ENCODE measurements around the gene GCLC. TPM values are rescaled to one million over a fixed set of nuclear protein-coding genes. Genes with fewer than 3 reads are reported as not detected.

Gene GCLC
- 21.5 TPM for total RNA-seq (2013)
- polyA plus RNA-seq (10 to 100 TPM in 2 of 3 donors, 1 to 10 TPM in 1; 6.4 to 15.7 (median 10.1) TPM), polyA minus RNA-seq (11.2 and 13.1 TPM in 2 replicates), total RNA-seq (58.6 to 186 (median 91.3) reads per million in 11 experiments)

DNA sequence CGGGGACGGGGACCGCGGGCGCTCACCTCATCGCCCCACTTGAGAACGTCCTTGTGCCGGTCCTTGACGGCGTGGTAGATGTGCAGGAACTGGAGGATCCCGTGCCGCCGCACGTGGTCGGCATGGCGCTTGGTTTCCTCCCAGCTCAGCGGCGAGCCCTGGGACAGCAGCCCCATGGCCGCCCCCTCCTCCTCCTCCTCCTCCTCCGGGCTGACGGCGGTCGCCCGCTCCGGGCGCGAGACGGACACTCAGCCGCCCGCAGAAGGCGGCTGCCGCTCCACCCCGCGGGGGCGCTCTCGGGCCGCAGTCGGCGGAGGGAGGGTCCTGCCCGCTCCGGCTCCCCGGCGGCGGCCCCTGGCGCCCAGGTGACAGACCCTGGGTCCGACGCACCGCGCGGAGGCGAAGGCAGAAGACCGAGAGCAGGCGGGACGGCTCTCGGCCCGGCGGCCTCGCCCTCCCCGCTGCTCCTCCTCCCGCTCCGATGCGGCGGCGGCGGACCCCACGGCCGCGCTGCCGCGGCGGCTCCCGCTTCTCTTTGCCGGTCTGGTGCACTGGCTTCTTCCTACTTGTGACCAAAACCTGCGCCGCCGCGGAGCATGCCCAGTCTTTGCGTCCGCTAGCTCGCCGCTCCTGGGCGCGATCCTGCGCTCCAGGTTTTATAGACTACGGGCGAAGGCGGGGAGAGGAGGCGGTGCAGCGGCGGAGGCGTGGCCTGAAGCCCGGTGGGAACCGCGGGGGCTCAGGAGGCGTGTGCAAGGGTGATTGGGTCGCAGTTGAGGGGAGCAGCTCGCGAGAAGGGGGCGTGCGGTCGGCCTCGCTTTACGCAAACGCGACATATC, at the start of gene GCLC:
GCLC (minus strand) TSS at position 632 of the 839 bp plus-strand sequence; CDS start at position 176, 456 bp downstream.
- no peaks in the 10 kb centered on the region for H3K9me3 ChIP-seq (replicated peaks in 1 of 2; ENCODE audit: control insufficient read depth in 1 of 2, insufficient read depth in 1 of 2, low read length in 2 of 2)
- peaks cover 2 to 9% (median 5%) of the 10 kb centered on the region in 3 donors for H3K27me3 Mint-ChIP-seq (ENCODE audit: low read depth in 3 of 3)
- under 1% methylated on average over 87 of the region's 105 CpGs for WGBS (ENCODE audit: insufficient coverage)
- H2AFZ ChIP-seq (ENCODE audit: insufficient read depth, low read depth, low read length, poor library complexity, severe bottlenecking), result peak within 1 kb of the TSS; percentile 88
- H3K36me3 ChIP-seq (replicated peaks in 1 of 2; ENCODE audit: control insufficient read depth in 1 of 2, insufficient read depth in 2 of 2, low read length in 2 of 2), result no peaks in the 10 kb centered on the region
- peak within 1 kb of the TSS; percentile 79 to 92 (median 91) for H3K27ac Mint-ChIP-seq
- H3K4me1 Mint-ChIP-seq, result peaks cover 56% of the 10 kb centered on the region
- H3K36me3 Mint-ChIP-seq, result peaks cover 5 to 10% of the 10 kb centered on the region in 2 donors
- peak within 1 kb of the TSS; percentile 90 for H3K4me2 ChIP-seq (replicated peaks; ENCODE audit: extremely low read depth, low read length, poor library complexity, severe bottlenecking)
- H3K27me3 ChIP-seq (ENCODE audit: control insufficient read depth in 2 of 2, insufficient read depth in 2 of 2, low read length in 2 of 2), result no peaks in the 10 kb centered on the region
- peak; percentile 90 to 91 (median 90) for DNase-seq
- intact Hi-C loops (cut with micrococcal nuclease), result loop anchor here (2.0 to 5.0 kb wide), 3 partner anchors 48 to 106 kb away; no protein-coding TSS in a partner anchor
- H3K4me3 ChIP-seq (replicated peaks in 1 of 3; ENCODE audit: low read depth in 2 of 3, low read length in 3 of 3), result peak within 1 kb of the TSS; percentile 52 to 89 (median 84)
- peaks cover 0 to 2% (median 0%) of the 10 kb centered on the region in 7 donors for H3K9me3 Mint-ChIP-seq
- H3K27ac ChIP-seq (ENCODE audit: low read depth in 1 of 2, low read length in 2 of 2), result peak within 1 kb of the TSS; percentile 48 to 83
- H3K9ac ChIP-seq (ENCODE audit: insufficient read depth, low read length, poor library complexity, severe bottlenecking), result peak within 1 kb of the TSS; percentile 85
- TF ChIP-seq, protein P1, sequence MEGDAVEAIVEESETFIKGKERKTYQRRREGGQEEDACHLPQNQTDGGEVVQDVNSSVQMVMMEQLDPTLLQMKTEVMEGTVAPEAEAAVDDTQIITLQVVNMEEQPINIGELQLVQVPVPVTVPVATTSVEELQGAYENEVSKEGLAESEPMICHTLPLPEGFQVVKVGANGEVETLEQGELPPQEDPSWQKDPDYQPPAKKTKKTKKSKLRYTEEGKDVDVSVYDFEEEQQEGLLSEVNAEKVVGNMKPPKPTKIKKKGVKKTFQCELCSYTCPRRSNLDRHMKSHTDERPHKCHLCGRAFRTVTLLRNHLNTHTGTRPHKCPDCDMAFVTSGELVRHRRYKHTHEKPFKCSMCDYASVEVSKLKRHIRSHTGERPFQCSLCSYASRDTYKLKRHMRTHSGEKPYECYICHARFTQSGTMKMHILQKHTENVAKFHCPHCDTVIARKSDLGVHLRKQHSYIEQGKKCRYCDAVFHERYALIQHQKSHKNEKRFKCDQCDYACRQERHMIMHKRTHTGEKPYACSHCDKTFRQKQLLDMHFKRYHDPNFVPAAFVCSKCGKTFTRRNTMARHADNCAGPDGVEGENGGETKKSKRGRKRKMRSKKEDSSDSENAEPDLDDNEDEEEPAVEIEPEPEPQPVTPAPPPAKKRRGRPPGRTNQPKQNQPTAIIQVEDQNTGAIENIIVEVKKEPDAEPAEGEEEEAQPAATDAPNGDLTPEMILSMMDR (IDR thresholded peaks at IDR 0.05), result peak; percentile 89
- peaks cover 40 to 50% of the 10 kb centered on the region in 2 donors for H3K4me1 ChIP-seq (ENCODE audit: control insufficient read depth in 1 of 2, insufficient read depth in 2 of 2, low read length in 2 of 2)
- H3K4me3 Mint-ChIP-seq, result peak within 1 kb of the TSS; percentile 97
- H4K20me1 ChIP-seq (ENCODE audit: insufficient read depth, low read length), result peaks cover 31% of the 10 kb centered on the region
- H3K79me2 ChIP-seq (ENCODE audit: insufficient read depth, low read length), result peaks cover 45% of the 10 kb centered on the region

GRCh38 chr6:53594596-53594995, 49.7 kb upstream of the GCLC start:
- Mint-ChIP-seq H3K27me3 (ENCODE audit: low read depth in 3 of 3) (no peaks in the 10 kb centered on the region), H3K36me3 (peaks cover 0 to 1% of the 10 kb centered on the region in 2 donors), H3K4me1 (peaks cover 17% of the 10 kb centered on the region), H3K4me3 (no peak overlapping the region), H3K27ac (no peak overlapping the region), H3K9me3 (peaks cover 0 to 8% (median 7%) of the 10 kb centered on the region in 7 donors)
- Histone ChIP-seq H3K4me3 (replicated peaks in 1 of 3; ENCODE audit: low read depth in 2 of 3, low read length in 3 of 3) (no peak overlapping the region), H3K36me3 (replicated peaks in 1 of 2; ENCODE audit: control insufficient read depth in 1 of 2, insufficient read depth in 2 of 2, low read length in 2 of 2) (no peaks in the 10 kb centered on the region), H3K79me2 (ENCODE audit: insufficient read depth, low read length) (no peaks in the 10 kb centered on the region), H3K27me3 (ENCODE audit: control insufficient read depth in 2 of 2, insufficient read depth in 2 of 2, low read length in 2 of 2) (no peaks in the 10 kb centered on the region), H3K9me3 (replicated peaks in 1 of 2; ENCODE audit: control insufficient read depth in 1 of 2, insufficient read depth in 1 of 2, low read length in 2 of 2) (peaks cover 0 to 3% of the 10 kb centered on the region in 2 donors), H2AFZ (ENCODE audit: insufficient read depth, low read depth, low read length, poor library complexity, severe bottlenecking) (no peak overlapping the region), H3K4me2 (replicated peaks; ENCODE audit: extremely low read depth, low read length, poor library complexity, severe bottlenecking) (no peak overlapping the region), H3K4me1 (ENCODE audit: control insufficient read depth in 1 of 2, insufficient read depth in 2 of 2, low read length in 2 of 2) (peaks cover 21 to 24% of the 10 kb centered on the region in 2 donors), H3K9ac (ENCODE audit: insufficient read depth, low read length, poor library complexity, severe bottlenecking) (no peak overlapping the region), H3K27ac (ENCODE audit: low read depth in 1 of 2, low read length in 2 of 2) (no peak overlapping the region), H4K20me1 (ENCODE audit: insufficient read depth, low read length) (no peaks in the 10 kb centered on the region)
- DNase-seq, result no peak
- intact Hi-C loops (cut with micrococcal nuclease), result loop anchor here in 1 of 2 donors (5.0 kb wide), 1 partner anchor 47 kb away; the partner anchor contains the start of gene GCLC
- WGBS (ENCODE audit: insufficient coverage), result no CpG with 5 or more reads among the region's 2 CpGs
- TF ChIP-seq, protein P1 (IDR thresholded peaks at IDR 0.05), result no peak
